HEK293T (cell line): Measurements from ENCODE around the gene TRAPPC12.

Source experiments
- BHLHE40 ChIP-seq: fragments of 450-650 bp; IDR thresholded peaks from 2 replicates; pipeline ENCODE4 v1.6.1; 2016; ENCODE audit warnings: mild to moderate bottlenecking, moderate library complexity, borderline replicate concordance
- CTBP1 ChIP-seq: fragments of 450-650 bp; IDR thresholded peaks from 2 replicates; pipeline ENCODE4 v1.6.1; 2016; ENCODE audit warnings: borderline replicate concordance
- FOXA1 ChIP-seq: fragments of 450-650 bp; IDR thresholded peaks from 2 replicates; pipeline ENCODE4 v1.6.1; 2016; ENCODE audit warnings: mild to moderate bottlenecking
- FOXM1 ChIP-seq: fragments of 450-650 bp; IDR thresholded peaks from 2 replicates; pipeline ENCODE4 v1.6.1; 2017; ENCODE audit warnings: mild to moderate bottlenecking, borderline replicate concordance
- HDGF ChIP-seq: fragments of 450-650 bp; IDR thresholded peaks from 2 replicates; pipeline ENCODE4 v1.6.1; 2017; ENCODE audit warnings: antibody characterized with exemption, borderline replicate concordance
- LEF1 ChIP-seq: fragments of 450-650 bp; IDR thresholded peaks from 2 replicates; pipeline ENCODE4 v1.6.1; 2017; ENCODE audit warnings: mild to moderate bottlenecking, borderline replicate concordance
- SP1 ChIP-seq: fragments of 450-650 bp; IDR thresholded peaks from 2 replicates; pipeline ENCODE4 v1.6.1; 2017
- SUZ12 ChIP-seq: fragments of 450-650 bp; IDR thresholded peaks from 2 replicates; pipeline ENCODE4 v1.6.1; 2016; ENCODE audit warnings: mild to moderate bottlenecking

DNA sequence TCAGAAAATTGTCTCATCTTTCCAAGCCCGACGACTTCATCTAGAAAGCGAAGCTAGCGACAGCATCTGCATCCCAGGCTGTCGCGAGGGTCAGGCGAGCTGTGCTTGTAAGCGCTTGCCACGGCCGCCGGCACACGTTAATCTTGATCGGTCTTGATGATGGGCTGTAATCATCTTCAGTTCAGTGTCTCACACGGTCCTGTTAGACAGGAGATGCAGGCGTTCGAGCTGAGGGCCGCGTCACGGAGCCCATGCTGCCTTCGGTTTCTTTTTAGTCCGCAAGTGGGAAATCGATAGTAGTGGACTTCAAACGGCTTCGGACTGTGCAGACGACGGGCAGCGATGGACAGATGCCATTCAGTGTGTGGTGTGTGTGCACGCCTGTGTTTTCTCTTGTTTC, 96.3 kb downstream of the TRAPPC12 start:
- TF ChIP-seq BHLHE40 (no peak), LEF1 (no peak), FOXA1 (no peak), SUZ12 (no peak), SP1 (no peak), FOXM1 (no peak), HDGF (no peak), CTBP1 (no peak)
